Ovary (tissue), 9 donors: ENCODE results near the gene OR5A1. TPM values are rescaled to one million over a fixed set of nuclear protein-coding genes. Genes with fewer than 3 reads are reported as not detected.

ENCODE experiments used
- DNase-seq, 5 donors: peaks; one replicate each; pipeline ENCODE4 v3.0.0-alpha.2; 2019 to 2020
- H3K27ac ChIP-seq, 2 donors: fragments of 200-600 bp; one replicate each; pipeline versions ENCODE4 v1.5.1 to v1.8.0; 2019 to 2022
- H3K27me3 ChIP-seq: fragments of 200-600 bp; one replicate; pipeline ENCODE4 v1.8.0; 2022
- H3K36me3 ChIP-seq: fragments of 200-600 bp; sonication (generic); one replicate; pipeline ENCODE4 v1.5.1; 2019
- H3K4me1 ChIP-seq: one replicate; pipeline ENCODE4 v1.8.1; 2013; ENCODE audit warnings: mild to moderate bottlenecking, moderate library complexity; ENCODE audit not compliant: insufficient read depth
- H3K4me3 ChIP-seq: fragments of 200-600 bp; sonication (generic); one replicate; pipeline ENCODE4 v1.5.1; 2017
- H3K9me3 ChIP-seq, 2 donors: fragments of 200-600 bp in 1 of 2; sonication (generic) in 1 of 2; one replicate each; pipeline versions ENCODE4 v1.5.1 to v1.8.1; 2013 to 2019; ENCODE audit warnings: mild to moderate bottlenecking in 1 of 2, moderate library complexity in 1 of 2
- CTCF ChIP-seq, 3 donors: fragments of 450-650 bp in 2 of 3; fragments of 200-600 bp in 1 of 3; IDR thresholded peaks; one replicate each; pipeline versions ENCODE4 v1.5.1 to v1.8.0; 2016 to 2022; ENCODE audit warnings: antibody characterized with exemption in 3 of 3, mild to moderate bottlenecking in 1 of 3
- EP300 ChIP-seq: sonication (generic); formaldehyde crosslinking; IDR thresholded peaks from one replicate; pipeline ENCODE4 v1.6.1; 2017; ENCODE audit warnings: antibody characterized with exemption
- POLR2A ChIP-seq: fragments of 450-650 bp; IDR thresholded peaks from one replicate; pipeline ENCODE4 v1.6.1; 2017; ENCODE audit warnings: antibody characterized with exemption, mild to moderate bottlenecking, moderate library complexity
- WGBS, 3 donors: extraction: QIAGEN DNeasy Blood & Tissue Kit in 1 of 3; methylation state at CpG; one replicate each; pipeline versions ENCODE4 v1.1.5 to v1.1.7; 2013 to 2017; 5-methylcytosine and 5-hydroxymethylcytosine counted together
- intact Hi-C, 4 donors: fragments of 100-400 bp; cut with DNase I; formaldehyde crosslinking; loops; one replicate each; pipeline versions ENCODE4 v1.11.0 to v1.15.1; 2022 to 2023
- polyA plus RNA-seq, 2 donors: library from polyadenylated mRNA; stranded (reverse); fragments of 200-250 nt in 1 of 2; fragments of 350-450 nt in 1 of 2; fragmentation: Illumina TruSeq in 1 of 2; extraction: RNeasy Lipid Tissue Mini Kit (QIAGEN cat#74804) in 1 of 2; gene quantifications; one replicate each; pipeline ENCODE4 v1.2.3, GENCODE V29; 2013 to 2014
- total RNA-seq, 7 donors: library from RNA; depleted of rRNA in 2 of 7; stranded (reverse); fragments of >200 nt in 2 of 7; fragmentation: NEBNext Ultra II Directional in 3 of 7; extraction: Animal tissue kit (Norgen Biotek cat#: 25700) in 3 of 7; gene quantifications; one replicate each; pipeline versions ENCODE4 v1.1.0 to v1.2.4, GENCODE V29; 2016 to 2023
- donor health status: DM: no; HTN: no; CAD: no; lungs with moderate emphysema.
- donor health status: DM: no; HTN: no; CAD: no.
- donor health status: Bipolar disorder and iron deficiency.
- donor health status: DM: yes; HTN: yes; CAD: no.
- donor health status: DM: no; HTN: no; CAD: no.
- donor health status: DM: yes; HTN: yes; CAD: no.

OR5A1 gene
- total and polyA plus RNA-seq, 9 donors: not detected

GRCh38 chr11:59475176-59475575 lies 38.9 kb downstream of the OR5A1 start:
- no peaks in the 10 kb centered on the region for H3K4me1 ChIP-seq
- H3K4me3 ChIP-seq: no peak overlapping the region
- intact Hi-C loops: no loop called here
- 71 to 74% (median 73%) methylated on average over 9 of the region's 9 CpGs for WGBS, 3 donors
- no peak overlapping the region for H3K27ac ChIP-seq
- no peak for TF ChIP-seq POLR2A
- TF ChIP-seq CTCF (IDR thresholded peaks at IDR 0.05): no peak
- TF ChIP-seq EP300: no peak
- no peaks in the 10 kb centered on the region for H3K36me3 ChIP-seq
- DNase-seq: no peak
- H3K27me3 ChIP-seq: no peaks in the 10 kb centered on the region
- H3K9me3 ChIP-seq: no peaks in the 10 kb centered on the region

GRCh38 chr11:59479906-59480305 lies 43.6 kb downstream of the OR5A1 start:
- H3K9me3 ChIP-seq: no peaks in the 10 kb centered on the region
- TF ChIP-seq POLR2A: no peak
- no peak for TF ChIP-seq CTCF (IDR thresholded peaks at IDR 0.05)
- TF ChIP-seq EP300: no peak
- no peaks in the 10 kb centered on the region for H3K27me3 ChIP-seq
- DNase-seq: no peak
- no peak overlapping the region for H3K4me3 ChIP-seq
- no peak overlapping the region for H3K27ac ChIP-seq
- no peaks in the 10 kb centered on the region for H3K4me1 ChIP-seq
- no peaks in the 10 kb centered on the region for H3K36me3 ChIP-seq
- intact Hi-C loops: no loop called here

- no peaks in the 10 kb centered on the region for H3K9me3 ChIP-seq
- H3K27ac ChIP-seq: no peak overlapping the region
- 76 to 86% (median 82%) methylated on average over 3 of the region's 3 CpGs for WGBS, 3 donors
- intact Hi-C loops: no loop called here
- H3K4me1 ChIP-seq: no peaks in the 10 kb centered on the region
- H3K27me3 ChIP-seq: no peaks in the 10 kb centered on the region
- TF ChIP-seq EP300: no peak
- TF ChIP-seq CTCF (IDR thresholded peaks at IDR 0.05): no peak
- no peak for TF ChIP-seq POLR2A
- H3K4me3 ChIP-seq: no peak overlapping the region
- H3K36me3 ChIP-seq: no peaks in the 10 kb centered on the region
- DNase-seq: no peak
Measured at GRCh38 chr11:59480359-59480758, 44.1 kb downstream of the OR5A1 start.

Other genes with a start within 250 kb of the OR5A1 start
- gene MPEG1, start 223.5 kb upstream of the OR5A1 start, total RNA-seq: 10 to 100 TPM in 1 of 7 donors, 1 to 10 TPM in 6; 1.8 to 11.9 (median 3.9) TPM
- 10 to 100 TPM in 1 of 2 donors, 1 to 10 TPM in 1; 2.4 to 28.5 TPM for gene MPEG1, start 223.5 kb upstream of the OR5A1 start, polyA plus RNA-seq
- not detected for gene OR5AN1, start 77.6 kb upstream of the OR5A1 start, total RNA-seq
- gene OR5AN1, start 77.6 kb upstream of the OR5A1 start, polyA plus RNA-seq: not detected
- not detected for gene OR5A2, start 10.1 kb upstream of the OR5A1 start, total RNA-seq
- gene OR5A2, start 10.1 kb upstream of the OR5A1 start, polyA plus RNA-seq: not detected
- not detected for gene OR4D6, start 20.5 kb downstream of the OR5A1 start, total RNA-seq
- gene OR4D6, start 20.5 kb downstream of the OR5A1 start, polyA plus RNA-seq: not detected
- not detected for gene OR4D10, start 36.8 kb downstream of the OR5A1 start, total RNA-seq
- not detected for gene OR4D10, start 36.8 kb downstream of the OR5A1 start, polyA plus RNA-seq
- not detected for gene OR4D11, start 67.1 kb downstream of the OR5A1 start, total RNA-seq
- not detected for gene OR4D11, start 67.1 kb downstream of the OR5A1 start, polyA plus RNA-seq
- not detected for gene OR4D9, start 75.1 kb downstream of the OR5A1 start, total RNA-seq
- not detected for gene OR4D9, start 75.1 kb downstream of the OR5A1 start, polyA plus RNA-seq
- 10 to 100 TPM; 27.1 to 46.4 (median 42.4) TPM for gene OSBP, start 179.3 kb downstream of the OR5A1 start, total RNA-seq
- 10 to 100 TPM; 20.5 to 58.0 TPM for gene OSBP, start 179.3 kb downstream of the OR5A1 start, polyA plus RNA-seq
- 10 to 100 TPM; 11.1 to 40.3 (median 30.8) TPM for gene PATL1, start 232.6 kb downstream of the OR5A1 start, total RNA-seq
- gene PATL1, start 232.6 kb downstream of the OR5A1 start, polyA plus RNA-seq: 10 to 100 TPM; 16.2 to 44.2 TPM